Measurements from ENCODE around the gene TXLNB. TPM values are rescaled to one million over a fixed set of nuclear protein-coding genes. Genes with fewer than 3 reads are reported as not detected.

Gene TXLNB
- total RNA-seq, 6 experiments from 2014 or later: 0.07 TPM; not detected in 5

DNA sequence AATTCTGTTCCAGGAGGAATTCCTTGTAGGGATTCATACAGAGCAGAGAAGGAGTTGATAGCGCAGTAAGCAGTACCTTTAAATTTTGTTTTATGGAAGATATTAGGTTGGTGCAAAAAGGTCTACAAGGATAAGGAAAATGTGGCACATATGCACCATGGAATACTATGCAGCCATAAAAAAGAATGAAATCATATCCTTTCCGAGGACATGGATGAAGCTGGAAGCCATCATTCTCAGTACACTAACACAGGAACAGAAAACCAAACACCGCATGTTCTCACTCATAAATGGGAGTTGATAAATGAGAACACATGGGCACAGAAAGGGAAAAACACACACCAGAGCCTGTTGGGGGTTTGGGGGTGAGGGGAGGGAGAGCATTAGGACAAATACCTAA lies 37.4 kb upstream of the TXLNB start:
- no peak for DNase-seq
- Mint-ChIP-seq H3K4me3 (no peak overlapping the region), H3K27ac (no peak overlapping the region), H3K4me1 (ENCODE audit: low read depth) (peaks cover 3% of the 10 kb centered on the region), H3K27me3 (ENCODE audit: insufficient read depth) (no peaks in the 10 kb centered on the region), H3K9me3 (no peaks in the 10 kb centered on the region), H3K36me3 (ENCODE audit: low read depth) (no peaks in the 10 kb centered on the region)
- TF ChIP-seq, protein P1, sequence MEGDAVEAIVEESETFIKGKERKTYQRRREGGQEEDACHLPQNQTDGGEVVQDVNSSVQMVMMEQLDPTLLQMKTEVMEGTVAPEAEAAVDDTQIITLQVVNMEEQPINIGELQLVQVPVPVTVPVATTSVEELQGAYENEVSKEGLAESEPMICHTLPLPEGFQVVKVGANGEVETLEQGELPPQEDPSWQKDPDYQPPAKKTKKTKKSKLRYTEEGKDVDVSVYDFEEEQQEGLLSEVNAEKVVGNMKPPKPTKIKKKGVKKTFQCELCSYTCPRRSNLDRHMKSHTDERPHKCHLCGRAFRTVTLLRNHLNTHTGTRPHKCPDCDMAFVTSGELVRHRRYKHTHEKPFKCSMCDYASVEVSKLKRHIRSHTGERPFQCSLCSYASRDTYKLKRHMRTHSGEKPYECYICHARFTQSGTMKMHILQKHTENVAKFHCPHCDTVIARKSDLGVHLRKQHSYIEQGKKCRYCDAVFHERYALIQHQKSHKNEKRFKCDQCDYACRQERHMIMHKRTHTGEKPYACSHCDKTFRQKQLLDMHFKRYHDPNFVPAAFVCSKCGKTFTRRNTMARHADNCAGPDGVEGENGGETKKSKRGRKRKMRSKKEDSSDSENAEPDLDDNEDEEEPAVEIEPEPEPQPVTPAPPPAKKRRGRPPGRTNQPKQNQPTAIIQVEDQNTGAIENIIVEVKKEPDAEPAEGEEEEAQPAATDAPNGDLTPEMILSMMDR (IDR thresholded peaks at IDR 0.05): no peak

DNA sequence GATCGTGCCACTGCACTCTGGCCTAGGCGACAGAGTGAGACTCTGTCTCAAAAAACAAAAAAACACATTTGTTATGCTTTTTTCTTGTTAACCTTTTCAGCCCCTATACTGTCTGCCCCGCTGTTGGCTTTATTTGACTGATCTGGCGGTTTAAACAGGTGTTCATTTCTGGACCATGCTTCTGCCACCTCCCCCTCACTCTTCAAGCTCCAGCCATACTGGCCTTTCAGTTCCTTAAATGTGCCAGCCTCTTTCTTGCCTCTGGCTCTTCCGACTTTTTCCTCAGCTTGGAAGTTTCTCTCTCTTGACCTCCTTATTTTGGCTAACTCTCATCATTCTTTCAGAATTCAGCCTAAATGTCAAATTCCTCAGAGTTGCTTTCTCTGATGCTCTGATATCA lies 35.2 kb upstream of the TXLNB start:
- Mint-ChIP-seq H3K27me3 (ENCODE audit: insufficient read depth) (no peaks in the 10 kb centered on the region; the same call in 1 of the 2 replicates), H3K27ac (no peak overlapping the region), H3K4me1 (ENCODE audit: low read depth) (peaks cover 10% of the 10 kb centered on the region), H3K9me3 (no peaks in the 10 kb centered on the region), H3K4me3 (no peak overlapping the region), H3K36me3 (ENCODE audit: low read depth) (no peaks in the 10 kb centered on the region)
- no peak for DNase-seq
- TF ChIP-seq, protein P1 (IDR thresholded peaks at IDR 0.05): no peak

DNA sequence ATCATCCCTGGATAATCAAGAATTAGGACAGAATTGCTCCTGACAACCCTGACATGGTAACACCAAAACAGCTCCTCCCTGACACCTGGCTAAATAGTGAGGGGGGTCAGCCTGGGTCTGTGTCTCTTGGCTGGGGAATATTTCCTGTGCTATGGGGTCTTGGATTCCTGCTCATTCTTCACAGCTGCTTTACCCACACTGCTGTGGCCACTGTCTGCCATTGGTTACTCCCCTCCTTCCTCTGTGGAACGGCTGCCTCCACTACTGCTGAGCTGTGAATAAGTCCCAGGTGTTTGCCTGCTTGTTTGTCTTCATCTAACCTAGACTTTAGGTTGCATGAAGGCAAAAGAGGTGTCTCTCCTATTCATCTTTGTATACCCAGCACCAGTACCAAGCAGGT lies 33.9 kb upstream of the TXLNB start:
- Mint-ChIP-seq H3K9me3 (no peaks in the 10 kb centered on the region), H3K4me1 (ENCODE audit: low read depth) (peaks cover 10% of the 10 kb centered on the region), H3K27ac (no peak overlapping the region), H3K27me3 (ENCODE audit: insufficient read depth) (no peaks in the 10 kb centered on the region; the same call in 1 of the 2 replicates), H3K36me3 (ENCODE audit: low read depth) (no peaks in the 10 kb centered on the region), H3K4me3 (no peak overlapping the region)
- TF ChIP-seq, protein P1 (IDR thresholded peaks at IDR 0.05): no peak
- DNase-seq: no peak

DNA sequence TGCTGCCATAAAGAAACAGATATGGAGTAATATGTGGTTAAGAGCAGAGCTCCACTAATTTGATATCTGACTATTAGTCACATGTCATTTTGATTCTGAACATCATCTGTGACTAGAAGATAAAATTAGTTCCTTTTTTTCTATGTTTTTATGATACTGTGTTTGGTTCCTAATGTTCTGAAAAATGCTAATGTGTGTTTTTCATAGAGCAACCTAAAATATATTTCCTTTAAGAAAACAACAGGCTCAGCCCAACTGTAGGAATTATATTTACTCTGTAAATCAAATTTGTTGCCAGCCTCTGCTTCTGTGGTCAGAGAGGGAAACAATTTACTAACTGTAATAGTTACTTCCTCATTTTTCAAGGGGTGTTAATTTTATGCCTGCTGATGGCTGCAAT lies 33.3 kb upstream of the TXLNB start:
- Mint-ChIP-seq H3K27me3 (ENCODE audit: insufficient read depth) (no peaks in the 10 kb centered on the region; the same call in 1 of the 2 replicates), H3K36me3 (ENCODE audit: low read depth) (no peaks in the 10 kb centered on the region), H3K4me1 (ENCODE audit: low read depth) (peaks cover 10% of the 10 kb centered on the region), H3K27ac (no peak overlapping the region), H3K9me3 (no peaks in the 10 kb centered on the region), H3K4me3 (no peak overlapping the region)
- TF ChIP-seq, protein P1 (IDR thresholded peaks at IDR 0.05): no peak
- DNase-seq: no peak

DNA sequence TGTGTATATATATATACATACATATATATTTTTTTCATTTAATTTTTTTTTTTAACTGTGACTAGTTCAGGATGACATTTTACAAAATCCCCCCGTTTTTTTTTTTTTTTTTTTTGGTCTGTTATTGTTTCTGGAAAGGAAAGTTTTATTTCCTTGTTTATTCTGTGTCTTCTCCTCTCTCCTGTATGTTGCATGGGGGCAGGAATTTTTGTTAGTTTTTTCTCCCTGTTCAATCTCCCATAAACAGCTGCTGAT lies 32.4 kb upstream of the TXLNB start:
- Mint-ChIP-seq H3K27me3 (ENCODE audit: insufficient read depth) (no peaks in the 10 kb centered on the region; the same call in 1 of the 2 replicates), H3K4me1 (ENCODE audit: low read depth) (peaks cover 10% of the 10 kb centered on the region)
- TF ChIP-seq, protein P1 (IDR thresholded peaks at IDR 0.05): no peak

More for the DNA sequence above, 32.4 kb upstream of the TXLNB start:
- H3K9me3 Mint-ChIP-seq: no peaks in the 10 kb centered on the region
- H3K4me3 Mint-ChIP-seq: no peak overlapping the region
- DNase-seq: no peak
- H3K27ac Mint-ChIP-seq: no peak overlapping the region
- H3K36me3 Mint-ChIP-seq (ENCODE audit: low read depth): no peaks in the 10 kb centered on the region

All from HFFc6 (cell line).